HepG2 (cell line): Measurements from ENCODE around the gene R3HDM1. TPM values are rescaled to one million over a fixed set of nuclear protein-coding genes. Genes with fewer than 3 reads are reported as not detected.

Experiments
- CENPX ChIP-seq: sonication (generic); formaldehyde crosslinking; IDR thresholded peaks from 2 replicates; pipeline ENCODE4 v1.9.0; 2021; ENCODE audit warnings: mild to moderate bottlenecking, missing genetic modification reagents, moderate library complexity
- MEIS1 ChIP-seq: sonication (generic); formaldehyde crosslinking; IDR thresholded peaks from 2 replicates; pipeline ENCODE4 v1.9.0; 2021; ENCODE audit warnings: mild to moderate bottlenecking, missing genetic modification reagents, moderate library complexity, borderline replicate concordance
- ZNF30 ChIP-seq: sonication (generic); formaldehyde crosslinking; IDR thresholded peaks from 2 replicates; pipeline ENCODE4 v1.5.0; 2020; ENCODE audit warnings: mild to moderate bottlenecking, missing genetic modification reagents
- polyA plus RNA-seq, 8 experiments: library from polyadenylated mRNA; depleted of rRNA in 3 of 8; stranded (reverse) in 7 of 8; unstranded in 1 of 8; fragments of >200 nt; fragmentation: Illumina TruSeq in 4 of 8; extraction: Trizol in 4 of 8; gene quantifications; 2 replicates each; pipeline versions ENCODE4 v1.2.1 to v1.2.3, GENCODE V29; 2011 to 2016; ENCODE audit warnings: low read depth in 4 of 8, missing spikeins in 1 of 8, mixed read lengths in 1 of 8; ENCODE audit not compliant: insufficient read depth in 1 of 8
- total RNA-seq, 5 experiments: library from RNA; depleted of rRNA; stranded (reverse); fragments of >200 nt; fragmentation: Illumina TruSeq; extraction: Trizol; gene quantifications; 2 replicates each; pipeline ENCODE4 v1.2.3, GENCODE V29; 2016; ENCODE audit warnings: low read depth in 1 of 5
- TF ChIP-seq, protein P1 (sequence below): sonication (generic); formaldehyde crosslinking; IDR thresholded peaks from one replicate; pipeline ENCODE4 v1.5.1; 2020; ENCODE audit warnings: mild to moderate bottlenecking, missing genetic modification reagents; ENCODE audit errors: not compliant biosample characterization

The R3HDM1 gene
- total and polyA plus RNA-seq, 2 of the 13 experiments (the other 11 are each of a cell fraction or from before 2014, with no cell fraction given), result 15.7 to 54.3 TPM

DNA sequence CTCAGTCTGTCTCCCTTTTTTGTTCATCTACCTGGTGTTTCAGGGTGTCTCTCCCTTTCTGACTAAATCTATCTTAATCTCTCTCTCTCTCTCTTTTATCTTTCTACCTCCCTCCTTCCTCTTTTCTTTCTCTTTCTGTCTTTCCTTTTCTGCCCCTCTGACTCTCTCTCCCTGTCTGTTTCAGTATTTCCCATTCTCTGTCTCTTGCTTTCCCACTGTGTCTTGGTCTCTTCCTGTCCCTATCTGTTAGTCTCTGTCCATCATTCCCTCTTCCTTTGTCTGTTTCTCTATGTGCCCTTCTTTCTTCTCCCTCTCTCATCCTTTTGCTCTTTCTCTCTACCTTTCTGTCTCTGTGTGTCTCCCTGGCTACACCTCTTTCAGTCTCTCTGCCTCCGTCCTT is 56.7 kb downstream of the R3HDM1 start (continued):
- TF ChIP-seq, protein P1, sequence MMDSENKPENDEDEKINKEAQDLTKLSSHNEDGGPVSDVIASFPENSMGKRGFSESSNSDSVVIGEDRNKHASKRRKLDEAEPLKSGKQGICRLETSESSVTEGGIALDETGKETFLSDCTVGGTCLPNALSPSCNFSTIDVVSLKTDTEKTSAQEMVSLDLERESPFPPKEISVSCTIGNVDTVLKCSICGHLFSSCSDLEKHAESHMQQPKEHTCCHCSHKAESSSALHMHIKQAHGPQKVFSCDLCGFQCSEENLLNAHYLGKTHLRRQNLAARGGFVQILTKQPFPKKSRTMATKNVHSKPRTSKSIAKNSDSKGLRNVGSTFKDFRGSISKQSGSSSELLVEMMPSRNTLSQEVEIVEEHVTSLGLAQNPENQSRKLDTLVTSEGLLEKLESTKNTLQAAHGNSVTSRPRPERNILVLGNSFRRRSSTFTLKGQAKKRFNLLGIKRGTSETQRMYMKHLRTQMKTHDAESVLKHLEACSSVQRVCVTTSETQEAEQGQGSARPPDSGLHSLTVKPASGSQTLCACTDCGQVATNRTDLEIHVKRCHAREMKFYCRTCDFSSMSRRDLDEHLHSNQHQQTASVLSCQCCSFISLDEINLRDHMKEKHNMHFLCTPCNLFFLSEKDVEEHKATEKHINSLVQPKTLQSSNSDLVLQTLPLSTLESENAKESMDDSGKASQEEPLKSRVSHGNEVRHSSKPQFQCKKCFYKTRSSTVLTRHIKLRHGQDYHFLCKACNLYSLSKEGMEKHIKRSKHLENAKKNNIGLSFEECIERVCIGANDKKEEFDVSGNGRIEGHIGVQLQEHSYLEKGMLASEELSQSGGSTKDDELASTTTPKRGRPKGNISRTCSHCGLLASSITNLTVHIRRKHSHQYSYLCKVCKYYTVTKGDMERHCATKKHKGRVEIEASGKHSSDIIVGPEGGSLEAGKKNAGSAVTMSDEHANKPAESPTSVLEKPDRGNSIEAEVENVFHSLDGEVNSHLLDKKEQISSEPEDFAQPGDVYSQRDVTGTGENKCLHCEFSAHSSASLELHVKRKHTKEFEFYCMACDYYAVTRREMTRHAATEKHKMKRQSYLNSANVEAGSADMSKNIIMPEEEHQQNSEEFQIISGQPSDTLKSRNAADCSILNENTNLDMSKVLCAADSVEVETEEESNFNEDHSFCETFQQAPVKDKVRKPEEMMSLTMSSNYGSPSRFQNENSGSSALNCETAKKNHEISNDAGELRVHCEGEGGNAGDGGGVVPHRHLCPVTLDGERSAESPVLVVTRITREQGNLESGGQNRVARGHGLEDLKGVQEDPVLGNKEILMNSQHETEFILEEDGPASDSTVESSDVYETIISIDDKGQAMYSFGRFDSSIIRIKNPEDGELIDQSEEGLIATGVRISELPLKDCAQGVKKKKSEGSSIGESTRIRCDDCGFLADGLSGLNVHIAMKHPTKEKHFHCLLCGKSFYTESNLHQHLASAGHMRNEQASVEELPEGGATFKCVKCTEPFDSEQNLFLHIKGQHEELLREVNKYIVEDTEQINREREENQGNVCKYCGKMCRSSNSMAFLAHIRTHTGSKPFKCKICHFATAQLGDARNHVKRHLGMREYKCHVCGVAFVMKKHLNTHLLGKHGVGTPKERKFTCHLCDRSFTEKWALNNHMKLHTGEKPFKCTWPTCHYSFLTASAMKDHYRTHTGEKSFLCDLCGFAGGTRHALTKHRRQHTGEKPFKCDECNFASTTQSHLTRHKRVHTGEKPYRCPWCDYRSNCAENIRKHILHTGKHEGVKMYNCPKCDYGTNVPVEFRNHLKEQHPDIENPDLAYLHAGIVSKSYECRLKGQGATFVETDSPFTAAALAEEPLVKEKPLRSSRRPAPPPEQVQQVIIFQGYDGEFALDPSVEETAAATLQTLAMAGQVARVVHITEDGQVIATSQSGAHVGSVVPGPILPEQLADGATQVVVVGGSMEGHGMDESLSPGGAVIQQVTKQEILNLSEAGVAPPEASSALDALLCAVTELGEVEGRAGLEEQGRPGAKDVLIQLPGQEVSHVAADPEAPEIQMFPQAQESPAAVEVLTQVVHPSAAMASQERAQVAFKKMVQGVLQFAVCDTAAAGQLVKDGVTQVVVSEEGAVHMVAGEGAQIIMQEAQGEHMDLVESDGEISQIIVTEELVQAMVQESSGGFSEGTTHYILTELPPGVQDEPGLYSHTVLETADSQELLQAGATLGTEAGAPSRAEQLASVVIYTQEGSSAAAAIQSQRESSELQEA (CRISPR knock-in tag), result no peak
- TF ChIP-seq CENPX (CRISPR knock-in tag), result no peak
- no peak for TF ChIP-seq MEIS1 (CRISPR knock-in tag)
- no peak for TF ChIP-seq ZNF30 (CRISPR knock-in tag)
